GM21786 (cell line): ENCODE results near the gene KIF1C.

ENCODE experiments used
- ATAC-seq: cut with Tn5 transposase; IDR thresholded peaks from one replicate; pipeline ENCODE4 v1.9.1; 2021; ENCODE audit not compliant: unreplicated experiment

KIF1C gene

DNA sequence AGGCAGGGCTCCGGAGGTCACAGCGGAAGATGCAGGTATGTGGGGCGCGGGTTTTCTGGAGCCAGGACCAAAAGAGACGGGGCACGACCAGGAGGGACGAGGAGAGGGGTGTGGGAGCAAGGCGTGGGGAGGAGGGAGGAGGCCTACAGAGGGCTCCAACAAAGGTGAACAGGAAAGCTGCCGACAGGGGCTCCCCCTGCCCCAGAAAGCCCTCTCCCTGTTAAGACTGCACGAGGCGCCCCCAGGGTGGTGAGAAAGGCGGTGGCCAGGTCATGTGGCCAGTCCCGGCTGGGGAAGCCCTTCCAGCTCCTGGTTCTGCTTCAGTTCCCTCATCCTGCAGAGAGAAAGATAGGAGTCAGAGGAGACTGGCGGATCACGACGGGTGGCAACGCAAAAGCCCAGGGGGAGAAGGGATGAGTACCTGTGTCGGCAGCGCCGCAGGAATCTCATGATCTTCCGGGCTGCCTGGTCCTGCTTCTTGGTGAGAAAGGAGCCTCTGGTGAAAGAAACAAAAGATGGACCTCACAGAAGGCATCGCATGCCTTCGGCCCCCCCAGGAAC is 29.2 kb upstream of the KIF1C start:
- no peak for ATAC-seq

DNA sequence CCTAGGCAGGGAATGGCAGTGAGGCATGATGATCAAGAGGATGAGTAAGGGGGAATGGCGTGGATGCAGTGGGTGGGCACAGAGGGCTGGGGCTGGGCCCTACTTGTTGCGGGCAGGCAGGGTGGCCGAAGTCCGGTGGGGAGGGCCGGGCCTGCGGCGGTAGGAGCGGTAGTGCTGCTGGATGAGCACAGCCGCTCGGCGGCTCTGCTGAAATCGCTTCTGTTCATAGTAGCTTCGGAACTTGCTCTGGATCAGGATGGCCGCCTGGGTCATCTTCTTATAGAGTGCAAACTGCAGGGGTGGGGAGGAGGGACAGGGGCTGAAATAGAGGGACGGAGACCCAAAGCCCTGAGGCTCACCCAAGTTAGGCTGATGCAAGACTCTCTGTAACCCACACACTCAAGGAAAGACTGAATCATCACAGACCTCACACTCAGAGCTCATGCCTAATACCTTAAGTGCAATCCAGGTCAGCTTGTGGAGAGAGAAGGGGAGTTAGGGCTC is 28.7 kb upstream of the KIF1C start:
- ATAC-seq: no peak

GRCh38 chr17:4969551-4970173 is 28.1 kb upstream of the KIF1C start:
- ATAC-seq: no peak

DNA sequence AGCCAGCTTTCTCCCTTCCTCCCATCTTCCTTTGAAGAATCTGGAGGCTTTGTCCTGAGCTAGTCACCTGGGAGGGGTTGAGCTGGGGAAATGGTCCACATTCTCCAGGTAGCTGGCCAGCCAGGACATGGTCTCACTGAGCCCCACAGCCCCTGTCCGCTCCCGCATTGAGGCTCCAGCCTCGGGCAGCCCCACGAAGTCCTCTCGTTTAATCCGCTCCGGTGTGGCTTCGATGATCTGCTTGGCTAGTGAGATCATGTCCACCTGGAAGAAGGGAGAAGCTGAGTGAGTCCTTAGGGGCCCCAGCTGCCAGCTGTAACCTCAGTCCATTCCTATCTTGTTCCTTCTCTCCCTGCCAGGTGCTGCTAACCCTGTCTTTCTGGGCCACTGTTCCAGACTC is 27.5 kb upstream of the KIF1C start:
- no peak for ATAC-seq

GRCh38 chr17:4971826-4972225 is 25.9 kb upstream of the KIF1C start:
- no peak for ATAC-seq

- ATAC-seq: no peak
Observed at GRCh38 chr17:4972322-4972721, 25.4 kb upstream of the KIF1C start.

- no peak for ATAC-seq
Observed at GRCh38 chr17:4972752-4973151, 25.0 kb upstream of the KIF1C start.

GRCh38 chr17:4973256-4974114 is 24.3 kb upstream of the KIF1C start:
- no peak for ATAC-seq

DNA sequence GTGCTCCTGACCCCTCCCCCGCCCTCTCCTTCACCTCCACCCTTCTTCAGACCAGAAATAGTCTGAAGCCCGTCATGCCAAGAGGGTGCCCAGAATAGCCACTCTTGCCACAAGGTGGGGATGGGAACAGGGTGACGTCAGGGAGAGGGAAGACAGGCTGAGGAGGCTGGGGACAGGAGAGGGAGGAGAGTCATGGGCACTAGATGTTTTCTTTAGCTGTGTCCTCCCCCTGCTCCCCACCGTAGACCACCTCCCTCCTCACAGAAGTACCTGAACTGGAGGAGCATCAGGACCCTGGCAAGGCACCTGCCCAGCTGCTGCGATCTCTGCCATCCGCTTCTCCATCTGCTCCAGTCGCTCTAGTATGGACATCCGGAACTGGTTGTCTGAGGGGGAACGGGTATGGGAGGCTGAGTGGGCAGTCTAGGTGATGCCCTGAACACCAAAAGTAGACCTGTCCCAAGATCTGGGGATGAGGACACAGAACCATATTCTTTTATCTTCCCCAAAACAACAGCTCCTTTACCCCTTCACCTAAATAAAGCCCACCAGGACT is 23.6 kb upstream of the KIF1C start:
- no peak for ATAC-seq

DNA sequence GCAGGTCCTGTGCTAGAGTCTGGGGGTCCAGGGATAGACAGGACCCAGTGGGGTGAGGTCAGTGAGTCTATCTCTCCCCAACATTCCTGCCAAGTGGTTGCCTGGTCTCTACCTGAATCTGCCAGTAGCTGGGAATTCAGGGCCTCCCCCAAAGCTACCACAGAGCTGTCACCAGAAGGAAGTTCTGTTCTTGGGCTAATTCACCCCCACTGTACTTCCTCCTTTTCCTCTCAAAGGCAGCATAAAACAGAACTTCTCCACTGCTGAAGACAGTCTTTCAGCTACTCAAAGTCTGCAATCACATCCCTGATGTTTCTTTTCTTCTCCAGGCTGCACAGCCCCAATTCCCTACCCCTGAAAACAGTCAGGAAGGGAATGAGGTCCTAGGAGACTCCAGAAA is 19.0 kb upstream of the KIF1C start:
- ATAC-seq: no peak

GRCh38 chr17:4980644-4981216 is 17.0 kb upstream of the KIF1C start:
- no peak for ATAC-seq

DNA sequence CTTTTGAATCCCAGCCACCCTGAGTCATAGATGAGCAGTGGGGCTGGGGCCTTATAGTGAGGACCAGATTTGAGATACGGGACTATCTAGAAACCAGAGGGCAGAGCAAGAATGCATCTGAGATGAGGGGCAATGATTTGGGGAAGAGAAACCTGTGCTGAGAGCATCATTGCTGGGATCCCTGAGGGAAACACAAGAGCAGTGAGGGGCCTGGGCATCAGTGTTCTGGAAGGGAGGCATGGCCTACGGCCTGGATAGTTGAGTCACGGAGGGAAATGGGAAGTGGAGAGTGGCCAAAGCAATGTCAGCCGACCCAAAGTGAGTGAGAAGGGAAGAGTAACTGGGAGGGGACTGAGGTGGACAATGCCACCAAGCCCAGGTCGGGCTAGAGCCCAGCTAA is 15.4 kb upstream of the KIF1C start:
- no peak for ATAC-seq

GRCh38 chr17:4986403-4986802 is 11.3 kb upstream of the KIF1C start:
- ATAC-seq: no peak

DNA sequence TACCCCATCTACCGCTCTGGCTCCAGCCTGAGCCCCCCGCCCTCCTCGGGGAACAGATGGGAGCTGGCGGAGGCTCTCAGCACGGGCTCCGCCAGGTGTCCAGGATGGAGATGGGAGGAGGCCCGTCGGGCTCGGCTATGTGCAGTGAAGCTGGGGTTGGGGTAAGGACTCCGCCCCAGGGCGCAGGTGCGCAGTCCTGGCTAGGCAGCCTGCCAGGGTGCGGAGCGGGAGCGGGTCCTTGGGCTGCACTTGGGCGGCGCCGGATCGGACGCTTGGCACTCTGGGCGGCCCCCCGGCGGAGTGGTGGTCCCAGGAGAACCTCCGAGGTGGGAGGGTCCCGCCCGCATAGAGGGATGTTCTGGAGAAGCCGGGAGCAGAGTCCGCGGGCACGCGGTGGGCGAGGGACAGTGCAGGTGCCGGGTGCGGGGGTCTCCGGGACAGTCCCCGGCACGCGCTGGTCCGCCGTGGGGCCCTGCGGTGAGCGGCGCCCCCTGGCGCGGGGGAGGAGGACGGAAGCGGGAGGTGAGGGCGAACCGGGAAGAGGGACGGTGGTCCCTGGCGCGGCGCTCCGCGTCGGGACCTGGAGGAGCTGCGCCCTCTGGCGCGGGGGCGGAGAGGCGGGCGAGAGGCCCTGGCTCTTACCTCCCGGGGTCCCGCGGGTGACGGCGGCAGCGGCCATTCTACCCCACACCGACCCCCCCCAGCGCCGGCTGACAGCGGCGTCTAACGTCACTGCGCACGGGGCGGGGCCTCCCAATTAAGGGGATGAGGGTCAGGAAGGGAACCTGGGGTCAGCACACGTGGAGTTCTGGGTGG is 10.6 kb upstream of the KIF1C start, which contains the start of gene CAMTA2:
Gene CAMTA2 (minus strand): TSS at position 725 of the 816 bp plus-strand sequence. CDS start 1,453 bp downstream, outside the sequence.
- ATAC-seq: peak; percentile 78

- no peak for ATAC-seq
Observed at GRCh38 chr17:4987767-4988567, 9.8 kb upstream of the KIF1C start.

- no peak for ATAC-seq
Observed at GRCh38 chr17:4994081-4994595, 3.6 kb upstream of the KIF1C start.

DNA sequence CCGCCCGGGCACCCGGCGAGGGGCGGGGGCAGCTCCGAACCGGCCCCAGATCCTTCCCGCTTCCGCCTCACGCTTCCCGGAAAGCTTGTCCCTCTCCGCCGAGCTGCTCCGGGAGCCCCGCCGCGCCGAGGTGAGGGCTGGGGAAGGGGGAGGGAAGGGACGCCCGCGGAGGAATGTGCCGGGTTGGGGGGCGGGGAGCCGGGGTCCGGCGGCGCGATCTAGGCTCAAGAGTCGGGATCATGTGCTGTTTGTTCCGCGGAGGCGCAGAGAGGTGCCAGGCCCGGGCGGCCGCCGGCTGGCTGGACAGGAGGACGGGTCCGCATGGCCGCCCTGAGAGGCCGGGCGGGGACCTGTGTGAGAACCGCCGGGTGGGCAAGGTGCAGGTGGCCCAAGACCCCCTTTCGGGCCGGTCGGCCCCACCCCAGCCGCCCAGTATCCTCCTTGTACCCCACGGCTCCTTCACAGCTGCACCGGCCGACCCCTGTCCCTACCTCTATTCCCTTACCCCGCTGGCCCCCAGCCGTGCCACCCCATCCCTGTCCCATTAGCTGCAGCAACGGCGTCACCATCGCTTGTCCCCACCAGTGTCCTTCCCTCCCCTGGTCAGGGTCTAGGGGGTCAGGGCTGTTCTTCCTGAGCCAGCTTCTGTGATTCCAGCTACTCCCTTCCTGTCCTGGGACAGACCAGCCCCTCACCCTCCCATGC is 429 bp downstream of the KIF1C start:
- no peak for ATAC-seq

- ATAC-seq: no peak
Observed at GRCh38 chr17:4998732-4999429, 1.1 kb downstream of the KIF1C start.
